ENCODE measurements around the gene BRPF1.
"Not testable (repeated sequence)": the region's sequence is repeated elsewhere in the genome, so short reads cannot be mapped to it uniquely, and the experiment has no call there.

Gene BRPF1

DNA sequence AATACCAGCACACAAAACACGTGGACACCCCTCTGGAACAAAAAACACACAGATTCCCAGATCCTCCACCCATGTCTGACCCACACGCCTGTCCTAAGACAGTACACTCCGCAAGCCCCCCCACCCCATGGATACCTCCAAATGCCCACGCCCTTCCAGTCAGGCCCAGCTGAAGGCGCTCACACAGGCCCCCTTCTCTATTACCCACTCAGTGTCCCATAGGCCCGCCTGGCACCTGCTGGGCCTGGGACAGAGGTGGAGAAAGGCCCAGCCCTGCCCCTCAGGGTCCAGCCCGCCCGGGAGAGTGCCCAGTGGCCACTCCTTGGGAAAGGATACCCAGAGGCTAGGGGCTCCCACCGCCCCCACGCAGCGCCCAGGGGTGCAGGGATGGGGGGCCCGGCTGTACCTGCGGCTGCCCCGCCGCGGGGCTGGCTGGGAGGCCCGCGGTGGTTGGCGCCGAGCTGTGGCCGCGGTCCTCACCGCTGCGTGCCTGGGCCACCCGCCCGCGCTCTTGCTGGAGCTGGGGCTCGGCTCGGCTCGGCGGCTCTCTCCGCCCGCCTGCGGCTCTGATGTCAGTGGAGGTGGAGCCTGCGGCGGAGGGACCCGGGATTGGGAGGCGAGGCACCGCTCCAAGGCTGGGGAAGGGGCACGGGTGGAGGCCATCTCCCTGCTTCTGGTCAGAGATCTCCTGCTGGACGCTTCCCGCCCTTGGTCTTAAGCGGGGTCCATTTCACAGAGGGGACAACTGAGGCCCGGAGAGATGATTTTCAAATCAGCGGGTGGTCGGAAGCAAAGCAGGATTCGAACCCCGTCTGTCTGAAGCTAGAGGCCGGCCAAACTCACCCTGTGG lies 38.1 kb downstream of the BRPF1 start, which contains the start of gene CAMK1:
TSS of gene CAMK1 (minus strand) at position 522 of the 850 bp plus-strand sequence. CDS start 2,198 bp downstream, outside the sequence.
- DNase-seq (ENCODE audit: low spot score): peak; percentile 64

GRCh38 chr3:9770276-9770812 lies 38.8 kb downstream of the BRPF1 start:
- peak; percentile 49 for DNase-seq (ENCODE audit: low spot score)

DNA sequence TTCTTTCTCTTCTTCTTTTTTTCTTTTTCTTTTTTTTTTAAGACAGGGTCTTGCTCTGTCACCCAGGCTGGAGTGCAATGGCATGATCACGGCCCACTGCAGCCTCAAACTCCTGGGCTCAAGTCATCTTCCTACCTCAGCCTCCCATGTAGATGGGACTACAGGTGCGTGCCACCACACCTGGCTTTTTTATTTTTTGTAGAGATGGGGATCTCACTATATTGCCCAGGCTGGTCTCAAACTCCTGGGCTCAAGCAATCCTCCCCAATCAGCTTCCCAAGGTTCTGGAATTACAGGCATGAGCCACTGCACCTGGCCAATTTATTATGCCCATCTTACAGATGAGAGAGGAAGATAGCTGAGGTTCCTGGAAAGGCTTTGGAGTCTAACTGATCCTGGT lies 39.5 kb downstream of the BRPF1 start:
- not testable (repeated sequence) for DNase-seq (ENCODE audit: low spot score)

DNA sequence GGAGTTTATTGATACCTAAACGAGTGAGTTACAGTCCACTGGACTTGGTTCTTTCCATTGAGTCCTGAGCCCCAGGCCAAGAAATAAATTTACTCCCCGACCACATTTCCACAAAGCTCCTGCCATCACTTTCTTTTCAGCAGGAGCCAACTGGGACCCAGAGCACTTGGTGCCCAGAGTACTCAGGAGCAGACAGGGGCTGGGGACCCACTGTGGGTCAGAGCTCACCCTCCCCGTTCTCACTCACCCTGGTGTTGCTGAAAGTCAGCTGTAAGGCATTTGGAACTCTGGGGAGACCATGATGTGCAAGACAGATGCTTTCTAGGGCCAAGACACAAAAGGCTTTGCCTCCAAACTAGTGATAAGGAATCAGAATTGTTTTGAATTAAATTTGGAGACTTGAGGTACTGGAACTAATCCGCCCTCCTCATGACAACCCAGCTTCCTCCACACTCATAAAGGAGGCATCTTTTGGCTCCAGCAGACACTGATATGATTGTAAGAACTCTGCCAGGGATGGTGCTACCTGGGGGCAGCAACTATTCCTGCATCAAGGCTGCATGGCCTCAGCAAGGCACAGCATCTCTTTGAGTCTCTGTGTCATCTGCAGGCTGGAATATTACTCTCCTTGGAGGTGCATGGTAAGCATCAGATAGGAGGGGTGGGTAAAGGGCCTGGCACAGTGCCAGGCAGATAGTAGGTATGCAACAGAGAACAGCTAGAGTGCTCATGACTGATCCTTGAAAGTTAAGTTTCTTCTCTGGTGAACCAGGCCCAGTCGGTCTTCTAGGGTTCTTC lies 45.6 kb downstream of the BRPF1 start:
- no peak for DNase-seq (ENCODE audit: low spot score)

- no peak for DNase-seq (ENCODE audit: low spot score)
Measured at GRCh38 chr3:9777694-9778021, 46.1 kb downstream of the BRPF1 start.

- DNase-seq (ENCODE audit: low spot score): no peak
Measured at GRCh38 chr3:9778143-9779074, 46.9 kb downstream of the BRPF1 start.

DNA sequence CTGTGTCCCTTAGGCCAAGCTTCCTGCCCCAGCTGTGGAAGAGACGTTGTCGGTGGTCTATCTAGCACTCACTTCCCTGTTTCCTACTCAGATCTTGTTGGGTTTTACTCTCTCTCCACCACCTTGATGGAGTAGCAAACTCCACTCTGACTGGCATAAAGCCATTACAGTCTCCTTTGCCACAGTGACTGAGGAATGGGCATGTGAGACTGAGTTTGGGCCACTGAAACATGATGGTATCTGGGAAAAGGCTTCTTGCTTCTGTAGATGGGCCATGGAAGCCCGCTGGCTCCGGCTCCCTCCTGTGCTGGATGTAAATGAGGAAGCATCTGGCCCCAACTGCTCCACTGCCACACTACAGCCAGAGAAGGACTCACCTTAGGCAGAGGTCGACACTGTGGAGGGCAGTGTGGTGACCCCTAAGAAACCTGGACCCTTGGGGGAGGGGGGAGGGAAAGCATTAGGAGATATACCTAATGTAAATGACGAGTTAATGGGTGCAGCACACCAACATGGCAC lies 47.6 kb downstream of the BRPF1 start:
- DNase-seq (ENCODE audit: low spot score): no peak

DNA sequence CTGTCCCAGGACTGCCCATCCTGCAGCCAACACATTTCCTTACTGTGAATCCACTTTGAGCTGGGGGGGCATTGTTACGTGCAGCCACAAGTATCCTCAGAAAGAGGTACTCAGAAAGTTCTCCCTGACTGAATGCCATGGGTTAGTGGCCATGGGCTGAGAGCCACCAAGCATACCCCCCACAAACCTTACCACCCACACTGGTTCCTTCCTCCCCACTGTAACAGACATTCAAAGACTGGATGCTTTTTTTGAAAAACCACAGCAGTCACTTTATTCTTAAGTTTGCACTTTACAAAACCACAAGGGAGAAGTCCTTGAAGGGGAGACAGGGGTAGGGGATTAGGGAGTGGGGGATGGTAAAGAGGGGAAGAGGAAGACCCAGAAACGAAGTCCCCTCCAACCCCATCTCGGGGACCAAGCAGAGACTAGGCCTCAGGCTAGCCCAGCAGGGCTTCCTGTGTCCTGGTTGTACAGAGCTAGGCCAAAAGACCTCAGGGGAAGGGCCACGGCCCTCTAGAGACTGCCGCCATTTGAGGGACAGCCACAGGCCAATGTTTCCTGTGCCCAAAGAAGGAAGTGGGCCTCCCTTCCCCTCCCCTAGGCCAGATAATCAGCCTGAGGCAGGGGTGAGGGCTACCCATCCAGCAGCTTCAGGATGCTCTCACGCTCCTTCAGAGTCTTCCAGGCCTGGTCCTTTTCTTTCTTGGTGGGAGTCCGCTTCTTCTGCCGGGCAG lies 48.4 kb downstream of the BRPF1 start:
- DNase-seq (ENCODE audit: low spot score): no peak

- no peak for DNase-seq (ENCODE audit: low spot score)
Measured at GRCh38 chr3:9780458-9780812, 48.9 kb downstream of the BRPF1 start.

GRCh38 chr3:9780910-9781309 lies 49.4 kb downstream of the BRPF1 start:
- DNase-seq (ENCODE audit: low spot score): no peak

DNA sequence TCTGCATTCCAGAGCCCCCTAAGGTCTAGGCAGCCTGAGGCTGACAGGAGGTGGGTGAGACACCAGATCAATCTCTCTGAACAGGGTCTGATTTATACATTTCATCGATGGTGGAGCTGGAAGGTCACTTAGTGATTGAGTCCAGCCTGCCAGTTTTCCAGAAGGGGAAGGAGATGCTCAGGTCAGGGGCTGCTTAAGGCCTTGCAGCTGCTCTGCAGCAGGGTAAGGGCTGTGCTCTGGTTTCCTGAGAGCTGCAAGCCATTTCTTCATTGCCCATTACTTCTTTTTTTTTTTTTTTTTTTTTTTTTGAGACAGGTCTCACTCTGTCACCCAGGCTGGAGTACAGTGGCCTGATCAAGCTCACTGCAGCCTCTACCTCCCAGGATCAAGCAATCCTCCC lies 50.0 kb downstream of the BRPF1 start:
- no peak for DNase-seq (ENCODE audit: low spot score)

GRCh38 chr3:9781978-9782603 lies 50.6 kb downstream of the BRPF1 start:
- no peak for DNase-seq (ENCODE audit: low spot score)

DNA sequence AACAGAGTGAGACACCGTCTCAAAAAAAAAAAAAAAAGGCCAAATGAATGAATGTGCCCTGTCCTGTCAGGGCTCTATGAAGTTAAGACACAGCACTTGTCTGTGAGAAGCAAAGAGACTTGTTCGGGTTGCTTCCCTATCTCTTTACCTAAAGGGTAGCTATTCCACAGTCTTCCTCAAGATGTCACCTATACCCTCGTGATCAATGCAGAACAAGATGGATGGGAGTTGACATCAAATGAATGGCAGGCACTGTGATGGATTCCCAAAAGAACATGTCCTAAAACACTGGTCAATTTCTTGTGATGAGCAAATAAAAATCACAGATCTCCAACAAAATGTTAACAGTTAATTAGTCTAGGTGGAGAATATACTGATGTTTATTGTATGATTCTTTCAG lies 51.2 kb downstream of the BRPF1 start:
- DNase-seq (ENCODE audit: low spot score): no peak

GRCh38 chr3:9783954-9784353 lies 52.4 kb downstream of the BRPF1 start:
- DNase-seq (ENCODE audit: low spot score): no peak

DNA sequence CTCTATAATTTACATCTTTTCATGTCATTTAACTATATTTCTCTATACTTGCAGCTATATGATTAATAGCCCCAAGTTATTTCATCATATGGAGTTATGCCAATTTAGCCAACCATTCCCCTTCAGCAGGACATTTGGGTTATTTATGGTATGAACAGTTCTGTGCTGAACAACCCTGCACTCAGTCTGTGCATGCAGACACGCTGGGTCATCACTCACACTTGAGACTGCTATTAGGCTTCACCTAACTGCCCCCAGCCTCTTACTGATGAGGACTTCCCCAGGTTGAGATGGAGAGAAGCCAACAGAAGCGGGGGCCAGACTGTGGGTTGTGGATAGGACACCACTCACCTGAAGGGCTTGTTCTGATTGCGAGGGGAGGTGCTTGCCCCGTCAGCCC lies 53.4 kb downstream of the BRPF1 start:
- DNase-seq (ENCODE audit: low spot score): no peak

GRCh38 chr3:9785602-9786001 lies 54.1 kb downstream of the BRPF1 start:
- DNase-seq (ENCODE audit: low spot score): no peak

DNA sequence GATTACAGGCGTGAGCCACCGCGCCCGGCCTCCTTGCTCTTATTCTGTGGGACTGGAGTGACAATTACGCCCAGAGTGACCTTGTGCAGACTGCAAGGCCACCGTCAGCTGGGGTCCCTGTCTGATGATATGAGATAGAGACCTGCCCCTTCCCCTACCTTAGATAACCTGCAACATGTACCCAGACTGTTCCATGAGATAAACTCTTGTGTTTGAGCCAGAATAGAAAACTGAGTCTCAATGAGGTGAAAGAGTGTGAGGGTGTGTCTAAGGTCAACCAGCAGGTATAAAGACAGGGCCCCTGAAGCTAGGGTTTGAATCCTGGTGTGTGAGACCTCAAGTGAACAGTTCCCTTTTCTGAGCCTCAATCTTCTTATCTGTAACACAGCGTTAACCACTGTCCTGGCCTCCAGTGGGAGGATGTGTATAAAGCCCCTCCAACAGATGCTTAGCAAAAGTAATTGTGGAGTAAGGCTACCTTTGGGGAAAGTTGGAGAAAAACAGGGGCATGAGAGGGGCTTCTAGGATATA lies 54.7 kb downstream of the BRPF1 start:
- DNase-seq (ENCODE audit: low spot score): no peak

DNA sequence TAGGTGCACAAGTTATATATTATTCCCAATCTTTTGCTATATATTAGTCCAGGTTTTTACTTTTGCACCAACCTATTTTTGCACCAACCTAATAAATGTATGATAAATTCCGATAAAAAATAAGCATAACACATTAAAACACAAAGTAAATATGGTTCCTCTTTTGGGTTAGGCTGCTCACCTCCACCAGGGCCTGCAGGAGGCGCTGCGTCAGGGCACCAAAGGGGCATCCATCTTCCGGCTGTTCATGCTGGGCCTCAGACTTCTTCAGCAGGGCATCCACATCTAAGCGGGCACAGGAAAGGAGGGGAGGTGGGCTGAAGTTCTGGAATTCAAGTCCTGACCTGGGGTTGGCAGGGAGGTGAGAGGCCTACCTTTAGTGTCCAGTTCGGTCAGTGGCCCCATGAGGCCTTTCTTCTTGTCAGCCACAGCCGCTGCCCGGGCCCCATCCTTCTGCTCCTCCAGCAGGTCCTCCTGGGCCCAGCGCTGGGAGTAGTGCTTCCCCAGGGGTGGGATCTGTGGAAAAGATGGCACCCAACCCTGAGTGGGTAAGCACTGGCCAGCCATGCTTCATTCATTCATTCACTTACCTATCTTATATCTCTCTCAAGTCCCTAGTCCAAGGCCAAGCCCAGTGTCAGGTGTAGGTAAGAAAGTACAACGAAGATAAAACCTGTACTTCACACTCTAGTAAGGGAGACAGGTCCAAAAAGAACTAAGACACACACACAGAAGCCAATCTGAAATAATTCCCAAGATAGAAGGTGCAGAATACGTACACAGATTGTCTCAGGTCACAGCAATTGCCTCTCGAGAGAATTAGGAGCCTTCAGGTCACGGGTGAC lies 55.5 kb downstream of the BRPF1 start:
- DNase-seq (ENCODE audit: low spot score): no peak

DNA sequence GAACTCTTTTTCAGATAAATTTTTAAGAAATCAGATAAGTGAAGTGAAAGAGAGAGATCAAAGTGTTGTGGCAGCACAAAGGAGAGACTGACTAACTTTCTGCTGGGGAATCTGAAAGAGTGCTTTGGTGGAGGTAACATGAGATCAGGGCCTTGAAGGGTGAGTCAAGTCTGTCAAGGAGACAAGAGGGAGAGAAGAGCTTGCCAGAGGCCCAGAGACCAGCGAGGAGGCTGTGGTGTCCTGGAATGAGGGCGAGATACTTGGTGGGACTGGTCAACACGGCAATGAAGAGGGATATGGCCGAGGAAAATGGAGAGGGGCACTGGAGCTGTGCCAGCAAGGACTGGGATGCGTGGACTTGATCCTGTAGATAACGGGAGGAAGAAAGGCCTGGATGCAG lies 56.2 kb downstream of the BRPF1 start:
- no peak for DNase-seq (ENCODE audit: low spot score)

Measured in cerebellar cortex (tissue), 1 donor.